ENCODE data around the gene CSNK2B.

Gene CSNK2B

GRCh38 chr6:31697555-31697954 lies 31.7 kb downstream of the CSNK2B start:
- no peak overlapping the region for H3K4me3 ChIP-seq (ENCODE audit: low read depth, low read length)
- TF ChIP-seq CTCF (IDR thresholded peaks at IDR 0.05; ENCODE audit: control insufficient read depth, extremely low read depth, insufficient read depth), result no peak
- DNase-seq (ENCODE audit: low read depth), result no peak

GRCh38 chr6:31700740-31701401 lies 35.0 kb downstream of the CSNK2B start:
- DNase-seq (ENCODE audit: low read depth), result no peak
- H3K4me3 ChIP-seq (ENCODE audit: low read depth, low read length), result no peak overlapping the region
- TF ChIP-seq CTCF (IDR thresholded peaks at IDR 0.05; ENCODE audit: control insufficient read depth, extremely low read depth, insufficient read depth), result no peak

GRCh38 chr6:31701666-31702404 lies 36.0 kb downstream of the CSNK2B start:
- DNase-seq (ENCODE audit: low read depth), result no peak
- H3K4me3 ChIP-seq (ENCODE audit: low read depth, low read length), result peak overlapping the region; percentile 92
- no peak for TF ChIP-seq CTCF (IDR thresholded peaks at IDR 0.05; ENCODE audit: control insufficient read depth, extremely low read depth, insufficient read depth)

- no peak for TF ChIP-seq CTCF (IDR thresholded peaks at IDR 0.05; ENCODE audit: control insufficient read depth, extremely low read depth, insufficient read depth)
- H3K4me3 ChIP-seq (ENCODE audit: low read depth, low read length), result peak overlapping the region; percentile 92
- no peak for DNase-seq (ENCODE audit: low read depth)
Measured at GRCh38 chr6:31702405-31702818, 36.5 kb downstream of the CSNK2B start.

GRCh38 chr6:31702819-31703716 lies 37.2 kb downstream of the CSNK2B start, which contains the start of gene ABHD16A:
Gene ABHD16A, minus strand, starts transcription at chr6:31703324. Its CDS starts 43 bp downstream, at chr6:31703281.
- DNase-seq (ENCODE audit: low read depth), result peak; percentile 90
- TF ChIP-seq CTCF (IDR thresholded peaks at IDR 0.05; ENCODE audit: control insufficient read depth, extremely low read depth, insufficient read depth), result no peak
- peak within 1 kb of the TSS; percentile 92 for H3K4me3 ChIP-seq (ENCODE audit: low read depth, low read length)

GRCh38 chr6:31705931-31706330 lies 40.1 kb downstream of the CSNK2B start:
- TF ChIP-seq CTCF (IDR thresholded peaks at IDR 0.05; ENCODE audit: control insufficient read depth, extremely low read depth, insufficient read depth), result no peak
- no peak for DNase-seq (ENCODE audit: low read depth)
- no peak overlapping the region for H3K4me3 ChIP-seq (ENCODE audit: low read depth, low read length)

Data from LNCaP clone FGC (cell line).